ENCODE results near the gene SYT17. TPM values are rescaled to one million over a fixed set of nuclear protein-coding genes. Genes with fewer than 3 reads are reported as not detected.

Gene SYT17
- total RNA-seq, 1 donor from 2014 or later = 0.30 TPM

DNA sequence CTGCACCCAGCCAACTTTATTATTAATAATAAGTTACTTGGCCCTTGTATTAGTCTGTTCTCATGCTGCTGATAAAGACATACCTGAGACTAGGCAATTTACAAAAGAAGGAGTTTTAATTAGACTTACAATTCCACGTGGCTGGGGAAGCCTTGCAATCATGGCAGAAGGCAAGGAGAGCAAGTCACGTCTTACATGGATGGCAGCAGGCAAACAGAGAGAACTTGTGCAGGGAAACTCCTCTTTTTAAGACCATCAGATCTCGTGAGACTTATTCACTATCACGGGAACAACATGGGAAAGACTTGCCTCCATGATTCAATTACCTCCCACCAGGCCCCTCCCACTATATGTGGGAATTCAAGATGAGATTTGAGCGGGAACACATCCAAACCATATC lies 47.7 kb downstream of the SYT17 start:
- no peak for DNase-seq (ENCODE audit: low read depth)

DNA sequence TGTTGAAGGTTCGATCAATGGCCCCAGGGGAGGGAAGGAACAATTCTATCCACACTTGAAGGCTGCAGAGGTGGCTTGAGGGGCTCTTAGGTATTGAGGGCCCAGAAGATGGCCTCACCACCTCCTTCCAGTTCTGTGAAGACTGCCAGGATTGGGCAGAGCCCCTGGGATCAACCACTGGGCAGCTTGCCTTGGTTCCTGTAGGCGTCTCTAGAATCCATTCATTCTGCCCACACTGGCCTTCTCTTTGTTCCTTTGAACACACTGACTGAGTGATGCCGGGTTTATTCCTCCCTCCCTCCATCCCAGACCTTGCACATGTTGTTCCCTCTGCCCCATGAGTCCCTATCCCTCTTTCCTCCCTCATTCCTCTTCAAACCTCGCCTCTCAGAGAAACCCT lies 50.5 kb downstream of the SYT17 start:
- no peak for DNase-seq (ENCODE audit: low read depth)

GRCh38 chr16:19219836-19220235 lies 51.8 kb downstream of the SYT17 start:
- no peak for DNase-seq (ENCODE audit: low read depth)

DNA sequence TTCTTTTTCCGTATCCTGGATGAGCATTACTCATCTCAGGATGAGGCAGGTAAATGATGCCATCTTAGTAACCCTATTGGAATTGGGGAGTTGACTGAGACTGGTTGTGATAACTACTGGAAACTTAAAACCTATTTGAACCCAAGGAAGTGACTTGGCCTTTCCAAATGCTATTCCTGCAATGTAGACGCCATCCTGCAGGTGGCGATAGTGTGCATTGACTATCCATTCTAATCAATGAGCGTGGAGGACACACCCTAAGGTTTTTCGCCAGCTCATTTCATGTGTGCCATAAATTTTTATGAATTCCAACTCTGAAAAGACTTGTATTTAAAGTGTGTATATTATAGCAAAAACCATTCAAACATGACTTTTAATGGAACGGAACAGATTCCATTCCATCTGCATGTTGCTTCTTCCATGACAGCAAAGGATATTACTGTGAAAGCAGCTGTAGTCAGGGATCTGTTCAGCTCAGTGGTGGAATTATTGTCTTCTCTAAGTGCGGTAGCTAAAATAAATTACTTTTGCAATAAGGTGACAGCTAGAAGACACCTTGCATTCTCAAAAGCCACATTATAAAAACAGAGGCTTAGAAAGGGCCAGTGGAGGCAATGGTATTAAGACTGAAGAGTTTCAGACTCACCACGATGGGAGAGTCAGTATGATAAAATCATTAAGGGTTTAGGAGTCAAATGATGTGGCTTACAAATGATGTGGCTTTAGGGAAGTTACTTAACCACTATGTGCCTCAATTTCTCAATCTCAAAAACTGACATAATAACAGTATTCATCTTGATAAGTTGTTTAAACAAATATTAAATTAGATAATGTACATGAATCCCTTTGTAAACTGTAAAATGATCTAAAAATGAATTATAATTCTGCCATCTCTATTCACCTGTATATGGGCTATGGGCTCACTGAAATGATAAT lies 55.5 kb downstream of the SYT17 start:
- no peak for DNase-seq (ENCODE audit: low read depth)

GRCh38 chr16:19225651-19226050 lies 57.6 kb downstream of the SYT17 start:
- no peak for DNase-seq (ENCODE audit: low read depth)

- DNase-seq (ENCODE audit: low read depth) = no peak
Measured at GRCh38 chr16:19227643-19228042, 59.6 kb downstream of the SYT17 start.

DNA sequence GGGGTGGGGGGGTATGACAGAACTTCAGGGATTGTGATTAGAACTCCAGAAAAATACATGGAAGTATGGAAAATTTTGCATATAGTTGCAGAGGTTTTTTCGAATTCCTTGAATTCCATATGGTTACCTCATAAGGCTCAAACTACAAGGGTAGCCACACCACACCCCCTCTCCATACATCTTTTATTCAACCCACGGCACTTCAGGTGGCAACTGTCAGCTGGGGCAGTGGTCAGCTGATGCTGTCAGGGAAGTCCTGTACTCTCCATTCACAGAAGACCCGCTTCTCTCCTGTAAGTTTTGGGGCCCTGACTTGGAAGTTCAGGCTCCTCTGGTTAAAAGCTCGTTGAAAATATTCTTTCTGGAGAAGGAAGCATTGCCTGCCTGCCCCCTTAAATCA lies 60.0 kb downstream of the SYT17 start:
- DNase-seq (ENCODE audit: low read depth) = no peak

- no peak for DNase-seq (ENCODE audit: low read depth)
Measured at GRCh38 chr16:19228575-19228974, 60.5 kb downstream of the SYT17 start.

DNA sequence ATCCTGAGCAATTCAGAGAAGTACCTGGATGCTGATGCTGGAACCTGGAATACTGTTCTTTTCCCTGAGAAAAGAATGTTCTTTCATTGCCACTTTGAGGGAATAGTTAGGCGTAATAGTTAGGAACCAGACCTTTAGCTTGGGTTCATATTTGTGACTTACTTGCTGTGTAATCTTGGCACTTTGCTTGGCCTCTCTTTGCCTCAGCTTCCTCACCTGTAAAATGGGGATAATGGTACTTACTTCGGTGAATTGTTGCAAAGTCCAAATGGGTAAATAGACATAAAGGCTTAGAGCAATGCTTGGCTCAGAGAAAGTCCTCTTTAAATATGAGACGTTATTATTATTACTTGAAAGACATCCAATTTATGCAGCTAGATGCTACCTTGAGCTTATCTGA lies 62.5 kb downstream of the SYT17 start:
- no peak for DNase-seq (ENCODE audit: low read depth)

DNA sequence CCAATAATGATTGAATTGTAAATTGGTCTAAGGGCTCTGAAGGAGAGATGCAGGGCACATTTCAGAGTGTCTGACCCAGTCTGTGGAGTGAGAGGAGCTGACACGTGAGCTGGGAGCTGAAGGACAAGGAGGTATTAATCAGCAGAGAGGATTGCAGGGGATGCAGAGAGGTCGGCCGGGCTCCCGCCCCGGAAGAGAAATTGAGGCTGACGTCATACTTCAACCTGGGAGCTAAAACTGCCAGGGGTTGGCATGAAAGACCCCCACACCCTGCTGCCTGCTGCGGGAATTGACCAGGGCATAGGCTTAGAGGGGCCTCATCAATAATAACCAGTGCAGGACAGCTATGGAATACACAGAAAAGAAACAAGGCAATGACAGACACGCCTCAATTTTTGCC lies 63.8 kb downstream of the SYT17 start:
- no peak for DNase-seq (ENCODE audit: low read depth)

DNA sequence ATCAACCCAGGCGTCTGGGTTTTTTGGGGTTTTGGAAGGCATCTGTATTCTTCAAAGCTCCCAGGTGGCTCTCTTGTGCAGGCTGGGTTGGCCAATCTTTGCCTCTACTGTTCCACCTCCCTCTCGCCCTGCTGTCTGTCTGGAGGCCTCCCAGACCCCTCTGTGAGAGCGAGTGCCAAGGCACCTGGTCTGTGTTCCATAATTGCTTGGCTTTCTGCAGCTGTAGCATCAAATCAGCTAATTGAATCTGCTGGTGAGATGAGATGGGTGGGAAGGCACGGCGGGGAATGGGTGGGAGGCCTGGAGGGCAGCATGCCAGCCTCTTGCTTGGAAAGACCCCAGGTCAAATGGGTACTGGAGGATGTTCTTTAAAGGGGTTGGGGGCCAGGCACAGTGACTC lies 64.9 kb downstream of the SYT17 start:
- no peak for DNase-seq (ENCODE audit: low read depth)

DNA sequence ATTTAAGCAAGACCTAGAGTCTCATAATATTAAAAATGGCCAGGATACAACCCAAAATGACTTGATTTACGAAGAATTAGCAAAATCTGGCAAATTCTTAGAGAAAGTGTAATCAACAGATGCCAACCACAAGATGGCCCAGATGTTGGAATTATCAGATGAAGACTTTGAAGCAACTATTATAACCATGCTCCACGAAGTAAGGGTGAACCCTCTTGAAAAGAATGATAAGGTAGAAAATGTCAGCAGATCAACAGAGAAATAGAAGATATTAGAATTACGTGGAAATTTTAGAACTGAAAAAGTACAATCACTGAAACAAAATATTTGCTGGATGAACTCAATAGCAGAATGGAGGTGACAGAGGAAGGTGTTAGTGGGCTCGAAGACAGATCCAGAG lies 67.4 kb downstream of the SYT17 start:
- no peak for DNase-seq (ENCODE audit: low read depth)

DNA sequence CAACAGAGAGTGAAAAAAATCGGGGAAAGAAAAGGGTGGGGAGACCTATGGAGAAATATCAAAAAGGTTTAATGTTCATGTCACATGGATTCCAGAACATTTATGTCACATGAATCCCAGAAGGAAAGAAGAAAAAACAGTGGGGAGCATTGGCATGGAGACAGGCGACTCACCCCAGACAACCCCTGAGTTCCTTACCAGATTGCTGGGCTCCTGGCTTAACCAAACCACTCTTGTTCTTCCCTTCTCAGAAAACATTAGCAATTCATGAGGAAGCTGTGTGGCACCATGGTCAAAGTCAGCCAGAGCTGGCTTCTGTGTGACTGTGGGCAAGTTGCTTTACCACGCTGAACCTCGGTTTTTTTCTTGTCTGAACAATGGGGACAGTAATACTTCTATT lies 67.8 kb downstream of the SYT17 start:
- no peak for DNase-seq (ENCODE audit: low read depth)

DNA sequence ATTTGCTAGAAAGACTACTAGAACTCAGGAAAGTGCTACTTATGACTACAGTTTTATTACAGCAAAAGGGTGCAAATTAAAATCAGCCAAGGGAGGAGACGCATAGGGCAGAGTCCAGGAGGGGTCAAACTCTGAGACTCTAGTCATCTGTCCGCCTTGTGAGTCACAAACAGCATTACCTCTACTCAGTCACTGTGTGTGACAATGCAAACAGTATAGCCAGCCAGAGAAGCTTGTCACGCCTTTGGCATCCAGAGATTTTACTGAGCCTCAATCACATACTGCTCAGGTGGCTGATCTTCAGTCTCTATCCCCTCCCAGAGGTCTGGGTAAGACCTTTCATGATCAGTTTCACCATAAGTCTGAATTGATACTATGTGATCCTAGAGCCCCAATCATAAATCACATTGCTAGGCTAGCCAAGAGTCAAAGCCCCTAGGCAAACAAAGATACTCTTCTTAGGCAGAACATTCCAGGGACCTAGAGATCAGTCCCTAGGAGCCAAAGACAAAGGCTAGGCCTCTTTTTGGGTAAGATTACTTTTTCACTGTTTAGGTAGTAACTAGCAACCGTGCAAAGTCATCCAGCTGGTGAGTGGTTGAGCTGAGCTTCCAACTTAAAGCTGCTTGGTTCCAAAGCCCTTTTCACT lies 68.6 kb downstream of the SYT17 start:
- no peak for DNase-seq (ENCODE audit: low read depth)

- DNase-seq (ENCODE audit: low read depth) = no peak
Measured at GRCh38 chr16:19238406-19238805, 70.4 kb downstream of the SYT17 start.

DNA sequence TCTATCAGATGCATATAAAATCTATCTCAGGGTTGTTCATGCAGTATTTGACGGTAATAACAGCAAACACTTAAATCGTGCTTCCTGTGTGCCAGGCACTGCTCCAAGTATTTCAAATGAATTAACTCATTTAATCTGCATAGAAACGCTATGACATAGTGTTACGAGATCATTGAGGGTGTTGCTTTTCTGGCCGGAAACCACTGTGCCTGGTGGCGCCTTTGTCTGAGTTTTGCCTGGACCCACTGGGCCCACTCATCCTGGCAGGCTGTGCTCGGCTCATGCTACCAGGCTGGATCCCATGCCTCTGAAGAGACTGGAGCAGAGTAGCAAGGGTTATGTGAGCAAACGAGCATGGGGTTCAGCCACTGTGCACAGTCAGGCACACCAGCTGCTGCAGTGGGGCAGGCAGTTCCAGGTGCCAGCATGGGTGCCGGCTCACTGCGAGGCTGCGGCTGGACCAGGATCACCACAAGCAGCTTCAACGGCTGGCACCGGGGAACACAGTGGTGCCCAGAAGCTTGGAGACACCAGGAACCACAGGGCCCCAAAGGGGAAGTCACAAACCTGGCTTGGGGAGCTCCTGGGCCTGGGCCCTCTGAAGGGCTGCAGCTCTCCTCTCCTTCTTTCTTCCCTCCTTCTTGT lies 71.6 kb downstream of the SYT17 start:
- DNase-seq (ENCODE audit: low read depth) = no peak

GRCh38 chr16:19240494-19240893 lies 72.5 kb downstream of the SYT17 start:
- DNase-seq (ENCODE audit: low read depth) = no peak

- DNase-seq (ENCODE audit: low read depth) = no peak
Measured at GRCh38 chr16:19241512-19241911, 73.5 kb downstream of the SYT17 start.

GRCh38 chr16:19242186-19242585 lies 74.1 kb downstream of the SYT17 start:
- no peak for DNase-seq (ENCODE audit: low read depth)

- no peak for DNase-seq (ENCODE audit: low read depth)
Measured at GRCh38 chr16:19242987-19243575, 75.0 kb downstream of the SYT17 start.

DNA sequence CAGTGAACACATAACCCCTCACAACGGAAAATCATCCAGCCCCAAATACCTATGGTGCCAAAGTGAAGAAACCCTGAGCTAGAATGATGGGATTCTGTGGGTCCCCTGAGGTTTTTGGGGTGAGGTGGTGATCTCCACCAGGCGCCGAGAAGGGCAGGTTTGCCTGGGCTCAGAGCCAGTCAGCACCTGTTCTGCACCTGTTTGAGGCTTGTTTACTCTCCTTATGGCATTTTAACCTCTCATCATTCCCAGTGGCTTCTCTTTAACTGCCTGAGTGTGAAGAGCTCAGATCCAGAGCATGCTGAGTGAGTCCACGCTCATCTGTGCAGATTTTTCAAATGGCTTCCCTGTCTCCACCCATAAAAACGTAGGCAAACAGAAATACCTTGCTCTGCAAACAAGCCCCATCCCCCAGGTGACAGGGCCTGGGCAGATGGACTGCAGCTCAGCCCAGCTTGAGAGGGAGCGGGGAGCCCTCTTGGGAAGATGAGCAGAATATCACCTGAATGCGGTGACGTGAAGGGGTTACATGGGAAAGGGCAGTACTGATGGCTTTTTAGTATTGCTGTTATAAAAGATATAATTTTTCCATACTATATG lies 77.4 kb downstream of the SYT17 start:
- DNase-seq (ENCODE audit: low read depth) = no peak

DNA sequence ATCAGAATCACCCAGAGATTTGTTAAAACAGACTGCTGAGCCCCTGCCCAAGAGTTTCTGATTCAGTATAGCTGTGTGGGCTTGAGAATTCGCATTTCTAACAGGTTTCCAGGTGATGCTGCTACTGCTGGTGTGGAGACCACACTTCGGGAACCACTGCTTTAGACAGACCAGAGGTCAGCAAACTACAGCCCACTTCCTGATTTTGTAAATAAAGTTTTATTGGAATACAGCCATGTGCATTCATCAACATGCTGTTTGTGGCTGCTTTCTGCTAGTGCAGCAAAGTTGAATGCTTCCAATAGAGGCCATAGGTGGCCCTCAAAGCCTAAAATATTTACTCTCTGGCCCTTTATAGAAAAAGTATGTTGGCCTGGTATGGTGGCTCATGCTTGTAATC lies 84.9 kb downstream of the SYT17 start:
- no peak for DNase-seq (ENCODE audit: low read depth)

All from renal cortical epithelial cell (primary cell).